Astrocyte (in vitro differentiated cells and primary cell): ENCODE results near the gene ELMO3. TPM values are rescaled to one million over a fixed set of nuclear protein-coding genes. Genes with fewer than 3 reads are reported as not detected.

ENCODE experiments used
- DNase-seq: peaks from one replicate; pipeline ENCODE4 v3.0.0-alpha.2; 2010; ENCODE audit warnings: low read depth
- FAIRE-seq: peaks from 2 replicates; lab custom pipeline; 2011; peaks lifted over from hg19 to GRCh38; lab: Jason Lieb, UNC
- H2AFZ ChIP-seq: 2 replicates; pipeline ENCODE4 v1.6.0; 2012; ENCODE audit warnings: low read depth, low read length, inconsistent platforms
- H3K27ac ChIP-seq: 2 replicates; pipeline ENCODE4 v1.5.1; 2011; ENCODE audit warnings: low read depth, low read length, inconsistent platforms
- H3K27me3 ChIP-seq: 2 replicates; pipeline ENCODE4 v1.6.0; 2011; ENCODE audit warnings: low read length, inconsistent platforms; ENCODE audit not compliant: insufficient read depth
- H3K36me3 ChIP-seq: 2 replicates; pipeline ENCODE4 v1.5.1; 2011; ENCODE audit warnings: low read length, inconsistent platforms; ENCODE audit not compliant: insufficient read depth
- H3K4me1 ChIP-seq: 2 replicates; pipeline ENCODE4 v1.5.1; 2011; ENCODE audit warnings: low read length, inconsistent platforms; ENCODE audit not compliant: insufficient read depth
- H3K4me2 ChIP-seq: 2 replicates; pipeline ENCODE4 v1.6.0; 2012; ENCODE audit warnings: low read length, inconsistent platforms
- H3K4me3 ChIP-seq: 2 replicates; pipeline ENCODE4 v1.5.1; 2011; ENCODE audit warnings: low read depth, mild to moderate bottlenecking, low read length, inconsistent platforms; ENCODE audit not compliant: insufficient read depth
- H3K79me2 ChIP-seq: 2 replicates; pipeline ENCODE4 v1.6.0; 2012; ENCODE audit warnings: mild to moderate bottlenecking, low read length, inconsistent platforms; ENCODE audit not compliant: insufficient read depth
- H3K9ac ChIP-seq: 2 replicates; pipeline ENCODE4 v1.6.0; 2012; ENCODE audit warnings: mild to moderate bottlenecking, low read length, inconsistent platforms
- H3K9me3 ChIP-seq: 2 replicates; pipeline ENCODE4 v1.5.1; 2012; ENCODE audit warnings: low read depth, mild to moderate bottlenecking, low read length, inconsistent platforms; ENCODE audit not compliant: insufficient read depth
- H4K20me1 ChIP-seq: 2 replicates; pipeline ENCODE4 v1.6.0; 2012; ENCODE audit warnings: low read length, inconsistent platforms; ENCODE audit not compliant: insufficient read depth
- H3K27ac Mint-ChIP-seq: one replicate; pipeline ENCODE4 v1.8.0; 2021; ENCODE audit warnings: mild to moderate bottlenecking, mixed read lengths; ENCODE audit not compliant: unreplicated experiment
- H3K27me3 Mint-ChIP-seq: one replicate; pipeline ENCODE4 v1.8.0; 2021; ENCODE audit warnings: low read depth, mixed read lengths; ENCODE audit not compliant: unreplicated experiment
- H3K36me3 Mint-ChIP-seq: one replicate; pipeline ENCODE4 v1.8.0; 2021; ENCODE audit warnings: low read depth, mixed read lengths; ENCODE audit not compliant: unreplicated experiment
- H3K4me1 Mint-ChIP-seq: one replicate; pipeline ENCODE4 v1.8.0; 2021; ENCODE audit warnings: low read depth, mixed read lengths; ENCODE audit not compliant: unreplicated experiment
- H3K4me3 Mint-ChIP-seq: one replicate; pipeline ENCODE4 v1.8.0; 2021; ENCODE audit warnings: mild to moderate bottlenecking, moderate library complexity, mixed read lengths; ENCODE audit not compliant: unreplicated experiment
- H3K9me3 Mint-ChIP-seq: one replicate; pipeline ENCODE4 v1.8.0; 2021; ENCODE audit warnings: mild to moderate bottlenecking, mixed read lengths; ENCODE audit not compliant: unreplicated experiment
- EZH2 ChIP-seq: IDR thresholded peaks from 2 replicates; pipeline ENCODE4 v1.6.1; 2012; ENCODE audit warnings: mild to moderate bottlenecking, low read length, inconsistent platforms; ENCODE audit not compliant: insufficient read depth
- total RNA-seq: library from RNA; stranded (reverse); gene quantifications from 2 replicates; pipeline ENCODE4 v1.2.1, GENCODE V29; 2021
- TF ChIP-seq, protein P1 (sequence below): IDR thresholded peaks from 2 replicates; pipeline ENCODE4 v1.5.1; 2011; ENCODE audit warnings: low read depth, mild to moderate bottlenecking, inconsistent platforms, low read length, moderate library complexity; ENCODE audit not compliant: insufficient read depth

ELMO3 gene
- total RNA-seq, 1 donor from 2014 or later = 1.4 TPM

- H3K27me3 Mint-ChIP-seq = no peaks in the 10 kb centered on the region
- peaks cover 21% of the 10 kb centered on the region for H3K4me1 ChIP-seq
- H3K79me2 ChIP-seq = peaks cover 18% of the 10 kb centered on the region
- H3K27ac Mint-ChIP-seq = no peak overlapping the region
- no peaks in the 10 kb centered on the region for H3K9me3 ChIP-seq
- H3K4me3 ChIP-seq = no peak overlapping the region
- no peak overlapping the region for H3K4me2 ChIP-seq
- H4K20me1 ChIP-seq = peaks cover 34% of the 10 kb centered on the region
- no peak for DNase-seq
- no peak for FAIRE-seq
- H2AFZ ChIP-seq = no peak overlapping the region
- H3K36me3 ChIP-seq = peaks cover 1% of the 10 kb centered on the region
- H3K27ac ChIP-seq = no peak overlapping the region
- no peak overlapping the region for H3K4me3 Mint-ChIP-seq
- no peaks in the 10 kb centered on the region for H3K27me3 ChIP-seq
- H3K4me1 Mint-ChIP-seq = peaks cover 27% of the 10 kb centered on the region
- H3K9me3 Mint-ChIP-seq = no peaks in the 10 kb centered on the region
- TF ChIP-seq, protein P1, sequence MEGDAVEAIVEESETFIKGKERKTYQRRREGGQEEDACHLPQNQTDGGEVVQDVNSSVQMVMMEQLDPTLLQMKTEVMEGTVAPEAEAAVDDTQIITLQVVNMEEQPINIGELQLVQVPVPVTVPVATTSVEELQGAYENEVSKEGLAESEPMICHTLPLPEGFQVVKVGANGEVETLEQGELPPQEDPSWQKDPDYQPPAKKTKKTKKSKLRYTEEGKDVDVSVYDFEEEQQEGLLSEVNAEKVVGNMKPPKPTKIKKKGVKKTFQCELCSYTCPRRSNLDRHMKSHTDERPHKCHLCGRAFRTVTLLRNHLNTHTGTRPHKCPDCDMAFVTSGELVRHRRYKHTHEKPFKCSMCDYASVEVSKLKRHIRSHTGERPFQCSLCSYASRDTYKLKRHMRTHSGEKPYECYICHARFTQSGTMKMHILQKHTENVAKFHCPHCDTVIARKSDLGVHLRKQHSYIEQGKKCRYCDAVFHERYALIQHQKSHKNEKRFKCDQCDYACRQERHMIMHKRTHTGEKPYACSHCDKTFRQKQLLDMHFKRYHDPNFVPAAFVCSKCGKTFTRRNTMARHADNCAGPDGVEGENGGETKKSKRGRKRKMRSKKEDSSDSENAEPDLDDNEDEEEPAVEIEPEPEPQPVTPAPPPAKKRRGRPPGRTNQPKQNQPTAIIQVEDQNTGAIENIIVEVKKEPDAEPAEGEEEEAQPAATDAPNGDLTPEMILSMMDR = no peak
- TF ChIP-seq EZH2 = no peak
- H3K36me3 Mint-ChIP-seq = peaks cover 3% of the 10 kb centered on the region
- H3K9ac ChIP-seq = no peak overlapping the region
These were observed 10.1 kb upstream of the ELMO3 start for GRCh38 chr16:67188798-67189197.

DNA sequence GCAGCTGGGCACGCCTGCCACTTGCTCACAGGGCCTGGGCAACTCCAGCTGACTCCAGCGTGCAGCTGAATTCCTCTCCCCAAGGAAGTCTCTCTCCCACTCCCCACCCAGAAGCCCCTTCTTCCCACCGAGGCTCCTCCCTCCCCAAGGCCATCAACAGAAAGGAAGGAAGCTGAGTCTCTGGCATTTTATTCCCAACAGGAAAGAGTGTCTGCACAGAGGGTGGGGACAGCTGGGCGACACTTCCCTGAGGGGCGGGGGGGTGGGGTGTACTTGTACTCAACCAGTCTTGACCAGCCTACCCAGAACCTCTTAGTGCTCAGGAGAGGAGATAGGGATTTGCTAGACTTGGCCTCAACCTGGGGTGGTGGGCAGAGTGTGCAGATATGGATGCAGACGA is 8.9 kb upstream of the ELMO3 start, which contains the start of gene EXOC3L1:
Gene EXOC3L1 (minus strand): TSS at position 96 of the 400 bp plus-strand sequence. CDS start 460 bp downstream, outside the sequence.
- no peaks in the 10 kb centered on the region for H3K9me3 Mint-ChIP-seq
- no peak within 1 kb of the TSS for H3K4me2 ChIP-seq
- FAIRE-seq = no peak

More for the DNA sequence above, 8.9 kb upstream of the ELMO3 start, which contains the start of gene EXOC3L1:
- Histone ChIP-seq H3K4me1 (peaks cover 17% of the 10 kb centered on the region), H3K79me2 (peaks cover 30% of the 10 kb centered on the region), H3K9me3 (no peaks in the 10 kb centered on the region), H3K27ac (no peak within 1 kb of the TSS), H3K4me3 (no peak within 1 kb of the TSS), H2AFZ (no peak within 1 kb of the TSS), H4K20me1 (peaks cover 40% of the 10 kb centered on the region), H3K9ac (no peak within 1 kb of the TSS), H3K27me3 (no peaks in the 10 kb centered on the region), H3K36me3 (peaks cover 12% of the 10 kb centered on the region)
- TF ChIP-seq, protein P1 = no peak
- no peak for TF ChIP-seq EZH2
- Mint-ChIP-seq H3K4me3 (no peak within 1 kb of the TSS), H3K36me3 (peaks cover 9% of the 10 kb centered on the region), H3K27me3 (no peaks in the 10 kb centered on the region), H3K27ac (peak within 1 kb of the TSS; percentile 53), H3K4me1 (peaks cover 27% of the 10 kb centered on the region)
- DNase-seq = no peak
